HepG2 (cell line): ENCODE measurements around the gene TBL3. TPM values are rescaled to one million over a fixed set of nuclear protein-coding genes. Genes with fewer than 3 reads are reported as not detected.
A peak's percentile ranks its signal among the peaks of the same experiment; 100 is the strongest.

Source experiments
- CHCHD3 ChIP-seq: sonication (generic); formaldehyde crosslinking; IDR thresholded peaks from 2 replicates; pipeline ENCODE4 v1.8.0; 2022; ENCODE audit warnings: mild to moderate bottlenecking, missing genetic modification reagents, moderate library complexity
- CHD2 ChIP-seq: IDR thresholded peaks from 2 replicates; pipeline ENCODE4 v1.6.1; 2011; ENCODE audit warnings: low read depth, low read length, improper control_type of control experiment
- CREB1 ChIP-seq, 2 experiments: fragments of 450-650 bp in 1 of 2; IDR thresholded peaks; 2 replicates each; pipeline ENCODE4 v1.6.1; 2016 to 2017; ENCODE audit warnings: control low read depth in 1 of 2, mild to moderate bottlenecking in 1 of 2, missing compliant biosample characterization in 1 of 2, missing genetic modification characterization in 1 of 2
- ELF4 ChIP-seq: sonication (generic); formaldehyde crosslinking; IDR thresholded peaks from 2 replicates; pipeline ENCODE4 v1.5.0; 2020; ENCODE audit warnings: missing genetic modification reagents, mild to moderate bottlenecking, moderate library complexity, borderline replicate concordance
- HOXA5 ChIP-seq: sonication (generic); formaldehyde crosslinking; IDR thresholded peaks from 2 replicates; pipeline ENCODE4 v1.4.0; 2020; ENCODE audit warnings: missing genetic modification reagents
- ISL2 ChIP-seq: sonication (generic); formaldehyde crosslinking; IDR thresholded peaks from 2 replicates; pipeline ENCODE4 v1.5.0; 2020; ENCODE audit warnings: missing genetic modification reagents
- JUND ChIP-seq: sonication (generic); formaldehyde crosslinking; IDR thresholded peaks from 2 replicates; pipeline ENCODE4 v1.8.0; 2022; ENCODE audit warnings: mild to moderate bottlenecking, missing genetic modification reagents
- MAZ ChIP-seq, 2 experiments: sonication (generic) in 1 of 2; formaldehyde crosslinking in 1 of 2; IDR thresholded peaks; 2 replicates each; pipeline versions ENCODE4 v1.5.0 to v1.6.1; 2012 to 2020; ENCODE audit warnings: low read depth in 2 of 2, mild to moderate bottlenecking in 2 of 2, borderline replicate concordance in 1 of 2, improper control_type of control experiment in 1 of 2, low read length in 1 of 2, missing genetic modification reagents in 1 of 2, moderate library complexity in 1 of 2
- NCOR1 ChIP-seq: fragments of 200-600 bp; sonication (generic); IDR thresholded peaks from 2 replicates; pipeline ENCODE4 v1.7.0; 2017; ENCODE audit warnings: antibody characterized with exemption, low read length, borderline replicate concordance
- PHF8 ChIP-seq: sonication (generic); formaldehyde crosslinking; IDR thresholded peaks from 2 replicates; pipeline ENCODE4 v1.5.0; 2020; ENCODE audit warnings: missing genetic modification reagents
- SAP130 ChIP-seq: IDR thresholded peaks from 2 replicates; pipeline ENCODE4 v1.6.1; 2016; ENCODE audit warnings: low read depth
- SMAD3 ChIP-seq: sonication (generic); formaldehyde crosslinking; IDR thresholded peaks from 2 replicates; pipeline ENCODE4 v1.4.0; 2020; ENCODE audit warnings: missing genetic modification reagents
- SP2 ChIP-seq: sonication (generic); formaldehyde crosslinking; IDR thresholded peaks from 2 replicates; pipeline ENCODE4 v1.5.1; 2020; ENCODE audit warnings: mild to moderate bottlenecking, missing genetic modification reagents
- ZBTB1 ChIP-seq: sonication (generic); formaldehyde crosslinking; IDR thresholded peaks from 2 replicates; pipeline ENCODE4 v1.4.0; 2020; ENCODE audit warnings: missing genetic modification reagents, borderline replicate concordance
- ZFP37 ChIP-seq: sonication (generic); formaldehyde crosslinking; IDR thresholded peaks from 2 replicates; pipeline ENCODE4 v1.4.0; 2020; ENCODE audit warnings: missing genetic modification reagents, borderline replicate concordance
- ZFP62 ChIP-seq: sonication (generic); formaldehyde crosslinking; IDR thresholded peaks from 2 replicates; pipeline ENCODE4 v1.4.0; 2020; ENCODE audit warnings: missing genetic modification reagents
- ZNF260 ChIP-seq: sonication (generic); formaldehyde crosslinking; IDR thresholded peaks from 2 replicates; pipeline ENCODE4 v1.4.0; 2020; ENCODE audit warnings: missing genetic modification reagents, low read depth, mild to moderate bottlenecking, borderline replicate concordance
- ZNF331 ChIP-seq: sonication (generic); formaldehyde crosslinking; IDR thresholded peaks from 2 replicates; pipeline ENCODE4 v1.4.0; 2020; ENCODE audit warnings: missing genetic modification reagents
- ZNF792 ChIP-seq: IDR thresholded peaks from 2 replicates; pipeline ENCODE4 v1.6.1; 2016
- polyA plus RNA-seq, 8 experiments: library from polyadenylated mRNA; depleted of rRNA in 3 of 8; stranded (reverse) in 7 of 8; unstranded in 1 of 8; fragments of >200 nt; fragmentation: Illumina TruSeq in 4 of 8; extraction: Trizol in 4 of 8; gene quantifications; 2 replicates each; pipeline versions ENCODE4 v1.2.1 to v1.2.3, GENCODE V29; 2011 to 2016; ENCODE audit warnings: low read depth in 4 of 8, missing spikeins in 1 of 8, mixed read lengths in 1 of 8; ENCODE audit not compliant: insufficient read depth in 1 of 8
- total RNA-seq, 5 experiments: library from RNA; depleted of rRNA; stranded (reverse); fragments of >200 nt; fragmentation: Illumina TruSeq; extraction: Trizol; gene quantifications; 2 replicates each; pipeline ENCODE4 v1.2.3, GENCODE V29; 2016; ENCODE audit warnings: low read depth in 1 of 5
- TF ChIP-seq, protein P1 (sequence below): sonication (generic); formaldehyde crosslinking; IDR thresholded peaks from 2 replicates; pipeline ENCODE4 v1.8.0; 2022; ENCODE audit warnings: mild to moderate bottlenecking, missing genetic modification reagents, borderline replicate concordance
- TF ChIP-seq, protein P2 (sequence below): sonication (generic); formaldehyde crosslinking; IDR thresholded peaks from 2 replicates; pipeline ENCODE4 v1.4.0; 2020; ENCODE audit warnings: missing genetic modification reagents
- TF ChIP-seq, protein P3 (sequence below): fragments of 450-650 bp; IDR thresholded peaks from 2 replicates; pipeline ENCODE4 v1.6.1; 2017

The TBL3 gene
- total and polyA plus RNA-seq, 2 of the 13 experiments (the other 11 are each of a cell fraction or from before 2014, with no cell fraction given) = 16.8 to 38.0 TPM

DNA sequence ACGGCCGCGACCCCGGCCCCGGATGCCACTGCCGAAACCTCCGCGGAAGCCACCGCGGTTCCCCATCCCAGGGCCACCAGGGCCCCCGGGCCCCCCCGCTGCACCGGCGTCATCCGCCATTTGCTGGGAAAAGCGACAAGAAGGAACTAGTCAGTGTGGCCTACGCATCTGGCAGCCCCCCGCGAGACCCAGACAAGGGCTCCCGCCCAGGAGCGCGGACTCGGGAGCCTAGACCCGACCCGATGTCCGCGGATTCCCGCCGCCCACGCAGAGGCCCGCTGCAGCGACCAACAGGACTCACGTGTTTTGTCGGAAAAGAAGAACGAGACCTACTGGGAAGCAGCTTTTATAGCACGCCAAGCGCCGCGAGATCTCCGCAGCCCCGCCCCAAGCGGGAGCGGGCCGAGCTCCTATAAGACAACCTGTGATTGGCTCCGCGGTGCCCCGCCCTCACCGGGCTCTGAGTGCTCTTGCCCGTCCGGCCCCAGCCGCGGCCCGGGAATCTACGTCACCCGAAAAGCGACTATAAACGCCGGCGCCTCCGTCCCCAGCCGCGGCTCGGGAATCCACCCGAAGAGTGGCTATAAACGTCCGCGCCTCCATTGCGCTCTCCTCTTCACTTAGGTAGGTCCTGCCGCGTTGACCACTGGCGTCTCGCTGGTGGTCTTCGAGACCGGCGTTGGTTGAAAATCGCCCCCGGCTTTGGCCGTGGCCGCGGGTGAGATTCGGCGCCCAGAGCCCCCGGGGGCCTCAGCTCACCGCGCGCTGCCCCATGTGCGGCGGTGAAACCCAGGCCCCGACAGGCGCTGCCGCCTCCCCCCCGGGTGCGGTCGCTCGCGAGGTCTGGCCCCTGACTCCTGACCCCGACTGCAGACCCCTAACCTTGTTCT is 7.1 kb upstream of the TBL3 start, which contains the start of gene RPS2 (continued):
- TF ChIP-seq ISL2 = peak; percentile 62
- no peak; the same call in 1 of the 2 replicates for TF ChIP-seq ZNF331
- peak; percentile 58; the same call in 1 of the 2 replicates for TF ChIP-seq ZFP37 (CRISPR knock-in tag)
- peak; percentile 62; the same call in 1 of the 2 replicates for TF ChIP-seq SMAD3 (CRISPR knock-in tag)
- peak; percentile 92 for TF ChIP-seq SAP130 (CRISPR knock-in tag)
- TF ChIP-seq, protein P1, sequence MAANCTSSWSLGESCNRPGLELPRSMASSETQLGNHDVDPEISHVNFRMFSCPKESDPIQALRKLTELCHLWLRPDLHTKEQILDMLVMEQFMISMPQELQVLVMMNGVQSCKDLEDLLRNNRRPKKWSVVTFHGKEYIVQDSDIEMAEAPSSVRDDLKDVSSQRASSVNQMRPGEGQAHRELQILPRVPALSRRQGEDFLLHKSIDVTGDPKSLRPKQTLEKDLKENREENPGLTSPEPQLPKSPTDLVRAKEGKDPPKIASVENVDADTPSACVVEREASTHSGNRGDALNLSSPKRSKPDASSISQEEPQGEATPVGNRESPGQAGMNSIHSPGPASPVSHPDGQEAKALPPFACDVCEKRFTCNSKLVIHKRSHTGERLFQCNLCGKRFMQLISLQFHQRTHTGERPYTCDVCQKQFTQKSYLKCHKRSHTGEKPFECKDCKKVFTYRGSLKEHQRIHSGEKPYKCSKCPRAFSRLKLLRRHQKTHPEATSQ (CRISPR knock-in tag) = 0 out of 2 replicates have a peak, but pooled peaks have one; percentile 14
- 0 out of 2 replicates have a peak, but pooled peaks have one; percentile 73 for TF ChIP-seq ELF4
- peak; percentile 92 for TF ChIP-seq MAZ (IDR thresholded peaks at IDR 0.05; ENCODE audit: borderline replicate concordance, low read depth, low read length)
- TF ChIP-seq MAZ (CRISPR knock-in tag; IDR thresholded peaks at IDR 0.05; ENCODE audit: low read depth) = peak; percentile 86
- no peak for TF ChIP-seq ZFP62 (CRISPR knock-in tag)
- peak; percentile 93 for TF ChIP-seq CREB1 (IDR thresholded peaks at IDR 0.05)
- TF ChIP-seq CREB1 (CRISPR knock-in tag; IDR thresholded peaks at IDR 0.05) = peak; percentile 97
- no peak for TF ChIP-seq ZBTB1 (CRISPR knock-in tag)
- peak; percentile 33; the same call in 1 of the 2 replicates for TF ChIP-seq SP2 (CRISPR knock-in tag)
- TF ChIP-seq HOXA5 (CRISPR knock-in tag) = peak; percentile 85; the same call in 1 of the 2 replicates
- peak; percentile 95 for TF ChIP-seq CHD2
- TF ChIP-seq CHCHD3 (CRISPR knock-in tag) = no peak
- TF ChIP-seq ZNF260 (CRISPR knock-in tag) = no peak
- TF ChIP-seq, protein P2, sequence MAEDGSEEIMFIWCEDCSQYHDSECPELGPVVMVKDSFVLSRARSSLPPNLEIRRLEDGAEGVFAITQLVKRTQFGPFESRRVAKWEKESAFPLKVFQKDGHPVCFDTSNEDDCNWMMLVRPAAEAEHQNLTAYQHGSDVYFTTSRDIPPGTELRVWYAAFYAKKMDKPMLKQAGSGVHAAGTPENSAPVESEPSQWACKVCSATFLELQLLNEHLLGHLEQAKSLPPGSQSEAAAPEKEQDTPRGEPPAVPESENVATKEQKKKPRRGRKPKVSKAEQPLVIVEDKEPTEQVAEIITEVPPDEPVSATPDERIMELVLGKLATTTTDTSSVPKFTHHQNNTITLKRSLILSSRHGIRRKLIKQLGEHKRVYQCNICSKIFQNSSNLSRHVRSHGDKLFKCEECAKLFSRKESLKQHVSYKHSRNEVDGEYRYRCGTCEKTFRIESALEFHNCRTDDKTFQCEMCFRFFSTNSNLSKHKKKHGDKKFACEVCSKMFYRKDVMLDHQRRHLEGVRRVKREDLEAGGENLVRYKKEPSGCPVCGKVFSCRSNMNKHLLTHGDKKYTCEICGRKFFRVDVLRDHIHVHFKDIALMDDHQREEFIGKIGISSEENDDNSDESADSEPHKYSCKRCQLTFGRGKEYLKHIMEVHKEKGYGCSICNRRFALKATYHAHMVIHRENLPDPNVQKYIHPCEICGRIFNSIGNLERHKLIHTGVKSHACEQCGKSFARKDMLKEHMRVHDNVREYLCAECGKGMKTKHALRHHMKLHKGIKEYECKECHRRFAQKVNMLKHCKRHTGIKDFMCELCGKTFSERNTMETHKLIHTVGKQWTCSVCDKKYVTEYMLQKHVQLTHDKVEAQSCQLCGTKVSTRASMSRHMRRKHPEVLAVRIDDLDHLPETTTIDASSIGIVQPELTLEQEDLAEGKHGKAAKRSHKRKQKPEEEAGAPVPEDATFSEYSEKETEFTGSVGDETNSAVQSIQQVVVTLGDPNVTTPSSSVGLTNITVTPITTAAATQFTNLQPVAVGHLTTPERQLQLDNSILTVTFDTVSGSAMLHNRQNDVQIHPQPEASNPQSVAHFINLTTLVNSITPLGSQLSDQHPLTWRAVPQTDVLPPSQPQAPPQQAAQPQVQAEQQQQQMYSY = 0 out of 2 replicates have a peak, but pooled peaks have one; percentile 47
- 0 out of 2 replicates have a peak, but pooled peaks have one; percentile 46 for TF ChIP-seq ZNF792 (CRISPR knock-in tag)
- TF ChIP-seq NCOR1 = no peak
- TF ChIP-seq JUND (CRISPR knock-in tag) = no peak
- peak; percentile 93 for TF ChIP-seq PHF8 (CRISPR knock-in tag)
- TF ChIP-seq, protein P3, sequence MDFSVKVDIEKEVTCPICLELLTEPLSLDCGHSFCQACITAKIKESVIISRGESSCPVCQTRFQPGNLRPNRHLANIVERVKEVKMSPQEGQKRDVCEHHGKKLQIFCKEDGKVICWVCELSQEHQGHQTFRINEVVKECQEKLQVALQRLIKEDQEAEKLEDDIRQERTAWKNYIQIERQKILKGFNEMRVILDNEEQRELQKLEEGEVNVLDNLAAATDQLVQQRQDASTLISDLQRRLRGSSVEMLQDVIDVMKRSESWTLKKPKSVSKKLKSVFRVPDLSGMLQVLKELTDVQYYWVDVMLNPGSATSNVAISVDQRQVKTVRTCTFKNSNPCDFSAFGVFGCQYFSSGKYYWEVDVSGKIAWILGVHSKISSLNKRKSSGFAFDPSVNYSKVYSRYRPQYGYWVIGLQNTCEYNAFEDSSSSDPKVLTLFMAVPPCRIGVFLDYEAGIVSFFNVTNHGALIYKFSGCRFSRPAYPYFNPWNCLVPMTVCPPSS = no peak
